Esophagus squamous epithelium (tissue), 5 donors: ENCODE measurements around the gene ELK3. TPM values are rescaled to one million over a fixed set of nuclear protein-coding genes. Genes with fewer than 3 reads are reported as not detected.

ENCODE experiments used
- DNase-seq: peaks from one replicate; lab custom pipeline; 2025; lab: John Stamatoyannopoulos, UW
- H3K27ac ChIP-seq, 4 donors: fragments of 200-600 bp; sonication (generic); one replicate each; pipeline ENCODE4 v1.5.1; 2016 to 2019; ENCODE audit warnings: mild to moderate bottlenecking in 1 of 4
- H3K27me3 ChIP-seq, 4 donors: fragments of 200-600 bp; sonication (generic); 1 replicate in 3 of 4; 2 replicates in 1 of 4; pipeline versions ENCODE4 v1.5.1 to v1.6.0; 2017 to 2021; ENCODE audit warnings: antibody characterized with exemption in 1 of 4
- H3K36me3 ChIP-seq, 3 donors: fragments of 200-600 bp; sonication (generic); one replicate each; pipeline ENCODE4 v1.5.1; 2016 to 2019
- H3K4me1 ChIP-seq, 3 donors: fragments of 200-600 bp; sonication (generic); one replicate each; pipeline ENCODE4 v1.5.1; 2017 to 2019
- H3K4me3 ChIP-seq, 4 donors: fragments of 200-600 bp; sonication (generic); 1 replicate in 3 of 4; 2 replicates in 1 of 4; pipeline ENCODE4 v1.5.1; 2016 to 2019; ENCODE audit warnings: mild to moderate bottlenecking in 2 of 4, moderate library complexity in 1 of 4
- H3K9me3 ChIP-seq, 3 donors: fragments of 200-600 bp; sonication (generic); one replicate each; pipeline ENCODE4 v1.5.1; 2016 to 2019
- POLR2A ChIP-seq, 4 donors: fragments of 450-650 bp; IDR thresholded peaks; one replicate each; pipeline ENCODE4 v1.6.1; 2017; ENCODE audit warnings: antibody characterized with exemption in 4 of 4, mild to moderate bottlenecking in 4 of 4, moderate library complexity in 3 of 4
- WGBS, 2 donors: methylation state at CpG; one replicate each; pipeline ENCODE4 v1.1.5; 2018; 5-methylcytosine and 5-hydroxymethylcytosine counted together
- intact Hi-C: fragments of 100-400 bp; cut with DNase I; formaldehyde crosslinking; loops from one replicate; pipeline ENCODE4 v1.15.0; 2022
- total RNA-seq, 4 donors: library from RNA; depleted of rRNA; stranded (reverse); fragments of >200 nt; gene quantifications; one replicate each; pipeline ENCODE4 v1.1.0, GENCODE V29; 2016
- TF ChIP-seq, protein P1 (sequence below), 6 experiments: fragments of 450-650 bp in 4 of 6; fragments of 200-600 bp in 2 of 6; sonication (generic) in 2 of 6; IDR thresholded peaks; one replicate each; pipeline ENCODE4 v1.5.1; 2016 to 2019; ENCODE audit warnings: antibody characterized with exemption in 6 of 6, mild to moderate bottlenecking in 4 of 6, moderate library complexity in 4 of 6
- donor health status: DM: yes; HTN: yes; CAD: no.

ELK3 gene
- total RNA-seq, 4 donors from 2014 or later = 24.8 to 44.0 (median 34.8) TPM

GRCh38 chr12:96295532-96296160, 101.5 kb downstream of the ELK3 start:
- 86 to 91% methylated on average over 6 of the region's 6 CpGs for WGBS, 2 donors
- H3K4me3 ChIP-seq = no peak overlapping the region
- no peaks in the 10 kb centered on the region for H3K4me1 ChIP-seq
- no peak overlapping the region for H3K27ac ChIP-seq
- intact Hi-C loops = no loop called here
- H3K27me3 ChIP-seq = no peaks in the 10 kb centered on the region
- peaks cover 0 to 97% (median 0%) of the 10 kb centered on the region in 3 donors for H3K36me3 ChIP-seq
- TF ChIP-seq POLR2A (IDR thresholded peaks at IDR 0.05) = no peak
- TF ChIP-seq, protein P1, sequence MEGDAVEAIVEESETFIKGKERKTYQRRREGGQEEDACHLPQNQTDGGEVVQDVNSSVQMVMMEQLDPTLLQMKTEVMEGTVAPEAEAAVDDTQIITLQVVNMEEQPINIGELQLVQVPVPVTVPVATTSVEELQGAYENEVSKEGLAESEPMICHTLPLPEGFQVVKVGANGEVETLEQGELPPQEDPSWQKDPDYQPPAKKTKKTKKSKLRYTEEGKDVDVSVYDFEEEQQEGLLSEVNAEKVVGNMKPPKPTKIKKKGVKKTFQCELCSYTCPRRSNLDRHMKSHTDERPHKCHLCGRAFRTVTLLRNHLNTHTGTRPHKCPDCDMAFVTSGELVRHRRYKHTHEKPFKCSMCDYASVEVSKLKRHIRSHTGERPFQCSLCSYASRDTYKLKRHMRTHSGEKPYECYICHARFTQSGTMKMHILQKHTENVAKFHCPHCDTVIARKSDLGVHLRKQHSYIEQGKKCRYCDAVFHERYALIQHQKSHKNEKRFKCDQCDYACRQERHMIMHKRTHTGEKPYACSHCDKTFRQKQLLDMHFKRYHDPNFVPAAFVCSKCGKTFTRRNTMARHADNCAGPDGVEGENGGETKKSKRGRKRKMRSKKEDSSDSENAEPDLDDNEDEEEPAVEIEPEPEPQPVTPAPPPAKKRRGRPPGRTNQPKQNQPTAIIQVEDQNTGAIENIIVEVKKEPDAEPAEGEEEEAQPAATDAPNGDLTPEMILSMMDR (IDR thresholded peaks at IDR 0.05) = no peak
- no peak for DNase-seq
- H3K9me3 ChIP-seq = no peaks in the 10 kb centered on the region

DNA sequence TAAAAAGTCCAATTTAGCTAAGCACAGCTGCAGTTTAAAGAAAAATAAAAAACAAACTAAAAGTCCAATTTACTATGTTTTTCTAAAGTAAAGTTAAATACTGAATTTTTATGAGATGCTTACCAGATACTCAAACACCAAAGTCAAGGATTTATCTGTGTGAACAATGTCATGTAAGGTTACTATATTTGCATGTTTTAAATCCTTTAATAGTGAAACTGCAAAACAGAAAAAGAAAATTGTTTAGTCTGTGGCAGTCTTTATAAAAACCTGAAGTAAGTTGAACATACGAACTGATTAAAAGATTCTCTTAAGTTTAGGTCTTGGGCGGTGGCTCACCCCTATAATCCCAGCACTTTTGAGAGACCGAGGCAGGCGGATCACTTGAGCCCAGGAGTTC, 103.3 kb downstream of the ELK3 start:
- Histone ChIP-seq H3K27ac (no peak overlapping the region), H3K4me3 (no peak overlapping the region), H3K27me3 (no peaks in the 10 kb centered on the region), H3K4me1 (no peaks in the 10 kb centered on the region), H3K9me3 (no peaks in the 10 kb centered on the region), H3K36me3 (peaks cover 0 to 80% (median 0%) of the 10 kb centered on the region in 3 donors)
- no peak for DNase-seq
- intact Hi-C loops = no loop called here
- 82 to 92% methylated on average over 4 of the region's 4 CpGs for WGBS, 2 donors
- TF ChIP-seq, protein P1 (IDR thresholded peaks at IDR 0.05) = no peak
- TF ChIP-seq POLR2A (IDR thresholded peaks at IDR 0.05) = no peak

- H3K27ac ChIP-seq = no peak overlapping the region
- H3K4me1 ChIP-seq = peaks cover 0 to 8% (median 0%) of the 10 kb centered on the region in 3 donors
- H3K4me3 ChIP-seq = no peak overlapping the region
- H3K36me3 ChIP-seq = peaks cover 0 to 61% (median 0%) of the 10 kb centered on the region in 3 donors
- H3K9me3 ChIP-seq = no peaks in the 10 kb centered on the region
- TF ChIP-seq POLR2A (IDR thresholded peaks at IDR 0.05) = no peak
- TF ChIP-seq, protein P1 (IDR thresholded peaks at IDR 0.05) = no peak
- WGBS, 2 donors = 85 to 92% methylated on average over 4 to 5 of the region's 5 CpGs
- DNase-seq = no peak
- intact Hi-C loops = no loop called here
- H3K27me3 ChIP-seq = no peaks in the 10 kb centered on the region
Measured at GRCh38 chr12:96300064-96300463, 105.9 kb downstream of the ELK3 start.

GRCh38 chr12:96301732-96302131, 107.6 kb downstream of the ELK3 start:
- Histone ChIP-seq H3K9me3 (no peaks in the 10 kb centered on the region), H3K4me3 (no peak overlapping the region), H3K27ac (no peak overlapping the region), H3K36me3 (peaks cover 0 to 45% (median 0%) of the 10 kb centered on the region in 3 donors), H3K4me1 (peaks cover 0 to 8% (median 0%) of the 10 kb centered on the region in 3 donors), H3K27me3 (no peaks in the 10 kb centered on the region)
- WGBS, 2 donors = 92 to 93% methylated on average over 4 of the region's 4 CpGs
- DNase-seq = no peak
- intact Hi-C loops = no loop called here
- TF ChIP-seq, protein P1 (IDR thresholded peaks at IDR 0.05) = no peak
- no peak for TF ChIP-seq POLR2A (IDR thresholded peaks at IDR 0.05)

DNA sequence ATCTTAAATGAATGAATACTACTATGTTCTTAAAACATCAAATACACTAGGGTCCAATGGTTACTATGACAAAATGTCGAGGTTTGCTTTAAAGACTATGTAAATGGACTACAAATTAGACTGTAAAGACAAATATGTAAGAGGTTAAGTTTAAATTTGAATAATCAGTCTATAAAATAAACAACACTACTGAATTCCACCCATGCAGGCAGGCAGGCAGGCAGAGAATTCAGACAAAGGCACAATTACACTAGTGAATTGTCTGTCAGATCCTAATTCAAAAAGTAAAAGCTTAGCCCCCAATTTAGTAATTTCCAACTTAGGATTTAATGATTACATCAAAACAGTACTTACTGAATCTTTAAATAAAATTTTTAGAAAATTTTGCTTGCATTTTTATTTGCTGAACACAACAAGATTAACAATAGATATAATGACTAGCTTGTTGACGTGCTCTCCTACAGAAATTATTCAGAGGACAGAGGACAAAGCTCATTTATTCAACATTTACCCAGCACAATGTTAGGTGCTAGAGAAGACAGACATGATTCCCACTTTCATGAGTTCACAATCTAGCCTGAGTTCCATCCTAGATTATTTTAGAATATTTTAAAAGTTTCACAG, 108.6 kb downstream of the ELK3 start:
- DNase-seq = no peak
- intact Hi-C loops = no loop called here
- no peak overlapping the region for H3K27ac ChIP-seq
- no peaks in the 10 kb centered on the region for H3K9me3 ChIP-seq
- peaks cover 0 to 8% (median 0%) of the 10 kb centered on the region in 3 donors for H3K4me1 ChIP-seq
- no peak overlapping the region for H3K4me3 ChIP-seq
- H3K36me3 ChIP-seq = peaks cover 0 to 35% (median 0%) of the 10 kb centered on the region in 3 donors
- TF ChIP-seq, protein P1 (IDR thresholded peaks at IDR 0.05) = no peak
- no peak for TF ChIP-seq POLR2A (IDR thresholded peaks at IDR 0.05)
- 66 to 71% methylated on average over 2 of the region's 2 CpGs for WGBS, 2 donors
- no peaks in the 10 kb centered on the region for H3K27me3 ChIP-seq
